IPS DF 6.9 (cell line): Measurements from ENCODE around the gene PER2.
A peak's percentile ranks its signal among the peaks of the same experiment; 100 is the strongest.
"Not testable (repeated sequence)": the region's sequence is repeated elsewhere in the genome, so short reads cannot be mapped to it uniquely, and the experiment has no call there.

Source experiments
- DNase-seq: peaks from one replicate; pipeline ENCODE4 v3.0.0-alpha.2; 2013; ENCODE audit warnings: low read depth, low spot score
- H3K27ac ChIP-seq: one replicate; pipeline ENCODE4 v1.5.1; 2013; ENCODE audit warnings: low read length, control low read depth
- H3K27me3 ChIP-seq: 2 replicates; pipeline ENCODE4 v1.6.1; 2013; ENCODE audit warnings: mild to moderate bottlenecking, low read length; ENCODE audit not compliant: control insufficient read depth, insufficient read depth
- H3K36me3 ChIP-seq: 2 replicates; pipeline ENCODE4 v1.6.1; 2013; ENCODE audit warnings: low read length; ENCODE audit not compliant: control insufficient read depth, insufficient read depth
- H3K4me1 ChIP-seq: 2 replicates; pipeline ENCODE4 v1.6.1; 2013; ENCODE audit warnings: low read length; ENCODE audit not compliant: control insufficient read depth, insufficient read depth
- H3K4me3 ChIP-seq: 2 replicates; pipeline ENCODE4 v1.5.1; 2013; ENCODE audit warnings: mild to moderate bottlenecking, low read length
- H3K9me3 ChIP-seq: 2 replicates; pipeline ENCODE4 v1.6.1; 2013; ENCODE audit warnings: low read length, inconsistent platforms; ENCODE audit not compliant: control insufficient read depth, insufficient read depth
- WGBS: extraction: QIAGEN DNeasy Blood & Tissue Kit; methylation state at CpG from one replicate; pipeline ENCODE4 v1.1.7; 2013; ENCODE audit warnings: mixed read lengths, missing lambda C conversion rate; ENCODE audit not compliant: insufficient read length, insufficient coverage; 5-methylcytosine and 5-hydroxymethylcytosine counted together

Gene PER2

GRCh38 chr2:238287737-238288649 is at the start of gene PER2:
TSS of gene PER2 (minus strand) at chr2:238288610. CDS start at chr2:238277936, 10,674 bp downstream.
- Histone ChIP-seq H3K9me3 (no peaks in the 10 kb centered on the region), H3K4me1 (peaks cover 2% of the 10 kb centered on the region; the same call in 1 of the 2 replicates), H3K27ac (no peak within 1 kb of the TSS), H3K27me3 (no peaks in the 10 kb centered on the region), H3K36me3 (no peaks in the 10 kb centered on the region), H3K4me3 (peak within 1 kb of the TSS; percentile 52; the same call in 1 of the 2 replicates)
- no peak for DNase-seq
- no CpG with 5 or more reads among the region's 65 CpGs for WGBS

- peaks cover 7% of the 10 kb centered on the region; the same call in 1 of the 2 replicates for H3K36me3 ChIP-seq
- H3K4me1 ChIP-seq, result no peaks in the 10 kb centered on the region
- H3K27me3 ChIP-seq, result no peaks in the 10 kb centered on the region
- no CpG with 5 or more reads among the region's 5 CpGs for WGBS
- H3K9me3 ChIP-seq, result no peaks in the 10 kb centered on the region
- H3K27ac ChIP-seq, result no peak overlapping the region
- DNase-seq, result no peak
- no peak overlapping the region for H3K4me3 ChIP-seq
Measured at GRCh38 chr2:238337846-238338245, 49.4 kb upstream of the PER2 start.

- Histone ChIP-seq H3K4me3 (no peak overlapping the region), H3K36me3 (peaks cover 7% of the 10 kb centered on the region; the same call in 1 of the 2 replicates), H3K4me1 (no peaks in the 10 kb centered on the region), H3K27ac (no peak overlapping the region), H3K9me3 (no peaks in the 10 kb centered on the region), H3K27me3 (no peaks in the 10 kb centered on the region)
- no peak for DNase-seq
- no CpG with 5 or more reads among the region's 5 CpGs for WGBS
Measured at GRCh38 chr2:238336793-238337444, 48.5 kb upstream of the PER2 start.

- Histone ChIP-seq H3K36me3 (peaks cover 7% of the 10 kb centered on the region; the same call in 1 of the 2 replicates), H3K27ac (no peak overlapping the region)
- no peak for DNase-seq
Measured at GRCh38 chr2:238336151-238336550, 47.7 kb upstream of the PER2 start.

GRCh38 chr2:238335591-238335990 is 47.2 kb upstream of the PER2 start:
- not testable (repeated sequence) for H3K27me3 ChIP-seq, DNase-seq, H3K9me3 ChIP-seq, H3K36me3 ChIP-seq, H3K27ac ChIP-seq, H3K4me3 ChIP-seq, H3K4me1 ChIP-seq
- WGBS, result no CpG with 5 or more reads among the region's 8 CpGs

More at GRCh38 chr2:238336151-238336550, 47.7 kb upstream of the PER2 start:
- Histone ChIP-seq H3K4me1 (no peaks in the 10 kb centered on the region), H3K4me3 (no peak overlapping the region), H3K9me3 (no peaks in the 10 kb centered on the region), H3K27me3 (no peaks in the 10 kb centered on the region)
- no CpG with 5 or more reads among the region's 2 CpGs for WGBS

- DNase-seq, result no peak
- Histone ChIP-seq H3K4me3 (no peak overlapping the region), H3K27ac (no peak overlapping the region), H3K27me3 (no peaks in the 10 kb centered on the region), H3K36me3 (peaks cover 11% of the 10 kb centered on the region; the same call in 1 of the 2 replicates), H3K4me1 (no peaks in the 10 kb centered on the region), H3K9me3 (no peaks in the 10 kb centered on the region)
- no CpG with 5 or more reads among the region's 6 CpGs for WGBS
Measured at GRCh38 chr2:238334885-238335284, 46.5 kb upstream of the PER2 start.

GRCh38 chr2:238331916-238332315 is 43.5 kb upstream of the PER2 start:
- H3K4me3 ChIP-seq, result no peak overlapping the region
- H3K9me3 ChIP-seq, result no peaks in the 10 kb centered on the region
- no CpG with 5 or more reads among the region's 5 CpGs for WGBS
- DNase-seq, result no peak
- H3K27ac ChIP-seq, result no peak overlapping the region
- peaks cover 8% of the 10 kb centered on the region for H3K36me3 ChIP-seq
- no peaks in the 10 kb centered on the region for H3K4me1 ChIP-seq
- H3K27me3 ChIP-seq, result no peaks in the 10 kb centered on the region

GRCh38 chr2:238330391-238330790 is 42.0 kb upstream of the PER2 start:
- no peak for DNase-seq
- WGBS, result no CpG with 5 or more reads among the region's 9 CpGs
- H3K27me3 ChIP-seq, result no peaks in the 10 kb centered on the region
- H3K4me1 ChIP-seq, result no peaks in the 10 kb centered on the region
- no peak overlapping the region for H3K27ac ChIP-seq
- peaks cover 8% of the 10 kb centered on the region for H3K36me3 ChIP-seq
- H3K9me3 ChIP-seq, result no peaks in the 10 kb centered on the region
- no peak overlapping the region for H3K4me3 ChIP-seq

- Histone ChIP-seq H3K27ac (no peak overlapping the region), H3K9me3 (no peaks in the 10 kb centered on the region), H3K4me1 (no peaks in the 10 kb centered on the region), H3K36me3 (peaks cover 5% of the 10 kb centered on the region), H3K27me3 (no peaks in the 10 kb centered on the region), H3K4me3 (no peak overlapping the region)
- no CpG with 5 or more reads among the region's 3 CpGs for WGBS
- DNase-seq, result no peak
Measured at GRCh38 chr2:238327751-238328150, 39.3 kb upstream of the PER2 start.

- Histone ChIP-seq H3K9me3 (no peaks in the 10 kb centered on the region), H3K4me1 (no peaks in the 10 kb centered on the region), H3K4me3 (no peak overlapping the region), H3K27ac (no peak overlapping the region), H3K27me3 (no peaks in the 10 kb centered on the region), H3K36me3 (peaks cover 5% of the 10 kb centered on the region)
- no peak for DNase-seq
- WGBS, result no CpG with 5 or more reads among the region's 12 CpGs
Measured at GRCh38 chr2:238326801-238327365, 38.5 kb upstream of the PER2 start.
